ENCODE data around the gene MRPL32. TPM values are rescaled to one million over a fixed set of nuclear protein-coding genes. Genes with fewer than 3 reads are reported as not detected.
A peak's percentile ranks its signal among the peaks of the same experiment; 100 is the strongest.

MRPL32 gene
- total RNA-seq, 3 donors from 2014 or later (not counting 1 experiment from before 2014, with no cell fraction given) = 22.5 to 36.9 (median 32.6) TPM

GRCh38 chr7:42914421-42915045 is 17.6 kb upstream of the MRPL32 start:
- peaks cover 29 to 30% of the 10 kb centered on the region in 2 donors for H3K4me1 Mint-ChIP-seq
- H3K27me3 Mint-ChIP-seq (ENCODE audit: low read depth in 2 of 2) = no peaks in the 10 kb centered on the region
- H3K27ac Mint-ChIP-seq = peak overlapping the region; percentile 17 to 53
- H3K4me3 Mint-ChIP-seq = no peak overlapping the region
- ATAC-seq (no peak), DNase-seq (no peak)
- Histone ChIP-seq H3K4me3 (ENCODE audit: low read length) (no peak overlapping the region), H3K9me3 (ENCODE audit: control insufficient read depth, insufficient read depth, low read length) (no peaks in the 10 kb centered on the region), H3K36me3 (ENCODE audit: control insufficient read depth, insufficient read depth, low read length) (peaks cover 34% of the 10 kb centered on the region), H3K27me3 (ENCODE audit: control insufficient read depth, insufficient read depth, low read length) (no peaks in the 10 kb centered on the region), H3K27ac (ENCODE audit: low read length) (no peak overlapping the region), H3K4me1 (ENCODE audit: control insufficient read depth, insufficient read depth, low read length) (peaks cover 9% of the 10 kb centered on the region)
- no peaks in the 10 kb centered on the region for H3K9me3 Mint-ChIP-seq
- WGBS (ENCODE audit: insufficient coverage) = 100% methylated on average over 3 of the region's 5 CpGs
- no peak for TF ChIP-seq CTCF (IDR thresholded peaks at IDR 0.05)
- H3K36me3 Mint-ChIP-seq = peaks cover 6% of the 10 kb centered on the region
- intact Hi-C loops (cut with micrococcal nuclease) = no loop called here

GRCh38 chr7:42915356-42915755 is 16.8 kb upstream of the MRPL32 start:
- Mint-ChIP-seq H3K27me3 (ENCODE audit: low read depth in 2 of 2) (no peaks in the 10 kb centered on the region), H3K4me1 (peaks cover 21 to 22% of the 10 kb centered on the region in 2 donors), H3K9me3 (no peaks in the 10 kb centered on the region), H3K36me3 (peaks cover 14% of the 10 kb centered on the region), H3K4me3 (no peak overlapping the region), H3K27ac (peak overlapping the region; percentile 17 to 22)
- WGBS (ENCODE audit: insufficient coverage) = 94% methylated on average over 1 of the region's 1 CpG
- TF ChIP-seq CTCF (IDR thresholded peaks at IDR 0.05) = no peak
- ATAC-seq (no peak), DNase-seq (no peak)
- Histone ChIP-seq H3K9me3 (ENCODE audit: control insufficient read depth, insufficient read depth, low read length) (no peaks in the 10 kb centered on the region), H3K4me1 (ENCODE audit: control insufficient read depth, insufficient read depth, low read length) (peaks cover 9% of the 10 kb centered on the region), H3K4me3 (ENCODE audit: low read length) (no peak overlapping the region), H3K27ac (ENCODE audit: low read length) (no peak overlapping the region), H3K27me3 (ENCODE audit: control insufficient read depth, insufficient read depth, low read length) (no peaks in the 10 kb centered on the region), H3K36me3 (ENCODE audit: control insufficient read depth, insufficient read depth, low read length) (peaks cover 40% of the 10 kb centered on the region)
- intact Hi-C loops (cut with micrococcal nuclease) = no loop called here

- H3K9me3 ChIP-seq (ENCODE audit: control insufficient read depth, insufficient read depth, low read length) = no peaks in the 10 kb centered on the region
These were observed 10.0 kb upstream of the MRPL32 start for GRCh38 chr7:42922017-42922753.

More at GRCh38 chr7:42922017-42922753, 10.0 kb upstream of the MRPL32 start:
- H3K9me3 Mint-ChIP-seq = no peaks in the 10 kb centered on the region
- ATAC-seq = no peak
- H3K4me1 Mint-ChIP-seq = peaks cover 9 to 11% of the 10 kb centered on the region in 2 donors
- no peaks in the 10 kb centered on the region for H3K27me3 Mint-ChIP-seq (ENCODE audit: low read depth in 2 of 2)
- 93% methylated on average over 2 of the region's 3 CpGs for WGBS (ENCODE audit: insufficient coverage)
- no peak overlapping the region for H3K4me3 Mint-ChIP-seq
- intact Hi-C loops (cut with micrococcal nuclease) = no loop called here
- Histone ChIP-seq H3K36me3 (ENCODE audit: control insufficient read depth, insufficient read depth, low read length) (peaks cover 92% of the 10 kb centered on the region), H3K4me1 (ENCODE audit: control insufficient read depth, insufficient read depth, low read length) (no peaks in the 10 kb centered on the region), H3K4me3 (ENCODE audit: low read length) (no peak overlapping the region), H3K27me3 (ENCODE audit: control insufficient read depth, insufficient read depth, low read length) (no peaks in the 10 kb centered on the region), H3K27ac (ENCODE audit: low read length) (no peak overlapping the region)
- no peak for DNase-seq
- TF ChIP-seq CTCF (IDR thresholded peaks at IDR 0.05) = no peak
- H3K36me3 Mint-ChIP-seq = peaks cover 50% of the 10 kb centered on the region
- no peak overlapping the region for H3K27ac Mint-ChIP-seq
